ENCODE measurements around the gene ANKS1B.

ANKS1B gene

DNA sequence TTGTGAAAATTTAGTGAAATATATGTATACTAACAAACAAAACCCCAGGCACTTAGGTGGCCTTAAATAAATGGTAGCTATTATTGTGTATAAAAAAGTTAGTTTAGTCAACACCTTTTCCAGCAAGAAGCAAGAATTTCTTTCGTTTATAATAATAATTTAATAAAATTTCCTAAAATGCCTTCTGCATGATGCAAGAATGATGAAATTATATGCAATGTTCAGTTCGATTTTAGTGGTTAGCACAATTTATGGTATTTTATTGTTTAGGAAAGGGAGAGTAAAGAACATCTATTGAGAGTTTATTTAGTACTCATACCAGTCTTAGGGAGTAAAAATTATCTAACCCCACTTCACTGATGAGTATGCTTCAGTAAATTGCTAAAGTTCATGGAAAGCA, 1048.9 kb downstream of the ANKS1B start:
- no peak for DNase-seq
- Histone ChIP-seq H3K9me3 (ENCODE audit: severe bottlenecking) (no peaks in the 10 kb centered on the region), H3K36me3 (no peaks in the 10 kb centered on the region), H3K4me3 (ENCODE audit: low read depth, low read length) (no peak overlapping the region), H3K27me3 (ENCODE audit: insufficient read depth, low read depth, severe bottlenecking) (no peaks in the 10 kb centered on the region), H3K27ac (no peak overlapping the region)
- TF ChIP-seq, protein P1, sequence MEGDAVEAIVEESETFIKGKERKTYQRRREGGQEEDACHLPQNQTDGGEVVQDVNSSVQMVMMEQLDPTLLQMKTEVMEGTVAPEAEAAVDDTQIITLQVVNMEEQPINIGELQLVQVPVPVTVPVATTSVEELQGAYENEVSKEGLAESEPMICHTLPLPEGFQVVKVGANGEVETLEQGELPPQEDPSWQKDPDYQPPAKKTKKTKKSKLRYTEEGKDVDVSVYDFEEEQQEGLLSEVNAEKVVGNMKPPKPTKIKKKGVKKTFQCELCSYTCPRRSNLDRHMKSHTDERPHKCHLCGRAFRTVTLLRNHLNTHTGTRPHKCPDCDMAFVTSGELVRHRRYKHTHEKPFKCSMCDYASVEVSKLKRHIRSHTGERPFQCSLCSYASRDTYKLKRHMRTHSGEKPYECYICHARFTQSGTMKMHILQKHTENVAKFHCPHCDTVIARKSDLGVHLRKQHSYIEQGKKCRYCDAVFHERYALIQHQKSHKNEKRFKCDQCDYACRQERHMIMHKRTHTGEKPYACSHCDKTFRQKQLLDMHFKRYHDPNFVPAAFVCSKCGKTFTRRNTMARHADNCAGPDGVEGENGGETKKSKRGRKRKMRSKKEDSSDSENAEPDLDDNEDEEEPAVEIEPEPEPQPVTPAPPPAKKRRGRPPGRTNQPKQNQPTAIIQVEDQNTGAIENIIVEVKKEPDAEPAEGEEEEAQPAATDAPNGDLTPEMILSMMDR (IDR thresholded peaks at IDR 0.05; ENCODE audit: low read depth, low read length) = no peak

- Histone ChIP-seq H3K9me3 (ENCODE audit: severe bottlenecking) (no peaks in the 10 kb centered on the region), H3K27me3 (ENCODE audit: insufficient read depth, low read depth, severe bottlenecking) (no peaks in the 10 kb centered on the region), H3K27ac (no peak overlapping the region), H3K4me3 (ENCODE audit: low read depth, low read length) (no peak overlapping the region), H3K36me3 (no peaks in the 10 kb centered on the region)
- TF ChIP-seq, protein P1 (IDR thresholded peaks at IDR 0.05; ENCODE audit: low read depth, low read length) = no peak
- DNase-seq = no peak
Measured at GRCh38 chr12:98922871-98923270, 1061.9 kb downstream of the ANKS1B start.

- Histone ChIP-seq H3K36me3 (no peaks in the 10 kb centered on the region), H3K27me3 (ENCODE audit: insufficient read depth, low read depth, severe bottlenecking) (no peaks in the 10 kb centered on the region), H3K4me3 (ENCODE audit: low read depth, low read length) (no peak overlapping the region), H3K9me3 (ENCODE audit: severe bottlenecking) (no peaks in the 10 kb centered on the region), H3K27ac (no peak overlapping the region)
- TF ChIP-seq, protein P1 (IDR thresholded peaks at IDR 0.05; ENCODE audit: low read depth, low read length) = no peak
- no peak for DNase-seq
Measured at GRCh38 chr12:98918176-98918863, 1066.4 kb downstream of the ANKS1B start.

- Histone ChIP-seq H3K36me3 (no peaks in the 10 kb centered on the region), H3K27me3 (ENCODE audit: insufficient read depth, low read depth, severe bottlenecking) (no peaks in the 10 kb centered on the region), H3K27ac (no peak overlapping the region), H3K4me3 (ENCODE audit: low read depth, low read length) (no peak overlapping the region), H3K9me3 (ENCODE audit: severe bottlenecking) (no peaks in the 10 kb centered on the region)
- TF ChIP-seq, protein P1 (IDR thresholded peaks at IDR 0.05; ENCODE audit: low read depth, low read length) = no peak
- no peak for DNase-seq
Measured at GRCh38 chr12:98916106-98916505, 1068.6 kb downstream of the ANKS1B start.

GRCh38 chr12:98912401-98912974, 1072.2 kb downstream of the ANKS1B start:
- H3K27ac ChIP-seq = no peak overlapping the region
- TF ChIP-seq, protein P1 (IDR thresholded peaks at IDR 0.05; ENCODE audit: low read depth, low read length) = no peak
- no peaks in the 10 kb centered on the region for H3K9me3 ChIP-seq (ENCODE audit: severe bottlenecking)
- H3K4me3 ChIP-seq (ENCODE audit: low read depth, low read length) = no peak overlapping the region
- no peaks in the 10 kb centered on the region for H3K36me3 ChIP-seq
- no peak for DNase-seq
- no peaks in the 10 kb centered on the region for H3K27me3 ChIP-seq (ENCODE audit: insufficient read depth, low read depth, severe bottlenecking)
